ENCODE measurements around the gene PPP1R15B.

DNA sequence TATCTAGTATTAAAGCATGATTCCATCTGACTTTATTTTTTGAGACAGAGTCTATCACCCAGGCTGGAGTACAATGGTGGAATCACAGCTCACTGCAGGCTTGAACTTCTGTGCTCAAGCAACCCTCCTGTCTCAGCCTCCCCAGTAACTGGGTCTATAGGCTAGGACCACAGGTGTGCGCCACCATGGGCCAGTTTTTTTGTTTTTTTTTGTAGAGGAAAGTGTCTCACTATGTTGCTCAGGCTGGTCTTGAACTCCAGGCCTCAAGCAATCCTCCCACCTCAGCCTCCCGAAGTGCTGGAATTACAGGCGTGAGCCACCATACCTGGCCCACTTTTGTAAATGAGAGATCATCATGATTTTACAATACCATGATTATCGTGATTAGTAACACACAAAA lies 9.2 kb downstream of the PPP1R15B start:
- TF ChIP-seq, protein P1, sequence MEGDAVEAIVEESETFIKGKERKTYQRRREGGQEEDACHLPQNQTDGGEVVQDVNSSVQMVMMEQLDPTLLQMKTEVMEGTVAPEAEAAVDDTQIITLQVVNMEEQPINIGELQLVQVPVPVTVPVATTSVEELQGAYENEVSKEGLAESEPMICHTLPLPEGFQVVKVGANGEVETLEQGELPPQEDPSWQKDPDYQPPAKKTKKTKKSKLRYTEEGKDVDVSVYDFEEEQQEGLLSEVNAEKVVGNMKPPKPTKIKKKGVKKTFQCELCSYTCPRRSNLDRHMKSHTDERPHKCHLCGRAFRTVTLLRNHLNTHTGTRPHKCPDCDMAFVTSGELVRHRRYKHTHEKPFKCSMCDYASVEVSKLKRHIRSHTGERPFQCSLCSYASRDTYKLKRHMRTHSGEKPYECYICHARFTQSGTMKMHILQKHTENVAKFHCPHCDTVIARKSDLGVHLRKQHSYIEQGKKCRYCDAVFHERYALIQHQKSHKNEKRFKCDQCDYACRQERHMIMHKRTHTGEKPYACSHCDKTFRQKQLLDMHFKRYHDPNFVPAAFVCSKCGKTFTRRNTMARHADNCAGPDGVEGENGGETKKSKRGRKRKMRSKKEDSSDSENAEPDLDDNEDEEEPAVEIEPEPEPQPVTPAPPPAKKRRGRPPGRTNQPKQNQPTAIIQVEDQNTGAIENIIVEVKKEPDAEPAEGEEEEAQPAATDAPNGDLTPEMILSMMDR (IDR thresholded peaks at IDR 0.05; ENCODE audit: insufficient read depth, low read length) = no peak
- TF ChIP-seq SPI1 (IDR thresholded peaks at IDR 0.05; ENCODE audit: borderline replicate concordance, low read depth) (no peak), POLR2AphosphoS5 (IDR thresholded peaks at IDR 0.05; ENCODE audit: low read depth) (no peak)
- TF ChIP-seq, protein P2, sequence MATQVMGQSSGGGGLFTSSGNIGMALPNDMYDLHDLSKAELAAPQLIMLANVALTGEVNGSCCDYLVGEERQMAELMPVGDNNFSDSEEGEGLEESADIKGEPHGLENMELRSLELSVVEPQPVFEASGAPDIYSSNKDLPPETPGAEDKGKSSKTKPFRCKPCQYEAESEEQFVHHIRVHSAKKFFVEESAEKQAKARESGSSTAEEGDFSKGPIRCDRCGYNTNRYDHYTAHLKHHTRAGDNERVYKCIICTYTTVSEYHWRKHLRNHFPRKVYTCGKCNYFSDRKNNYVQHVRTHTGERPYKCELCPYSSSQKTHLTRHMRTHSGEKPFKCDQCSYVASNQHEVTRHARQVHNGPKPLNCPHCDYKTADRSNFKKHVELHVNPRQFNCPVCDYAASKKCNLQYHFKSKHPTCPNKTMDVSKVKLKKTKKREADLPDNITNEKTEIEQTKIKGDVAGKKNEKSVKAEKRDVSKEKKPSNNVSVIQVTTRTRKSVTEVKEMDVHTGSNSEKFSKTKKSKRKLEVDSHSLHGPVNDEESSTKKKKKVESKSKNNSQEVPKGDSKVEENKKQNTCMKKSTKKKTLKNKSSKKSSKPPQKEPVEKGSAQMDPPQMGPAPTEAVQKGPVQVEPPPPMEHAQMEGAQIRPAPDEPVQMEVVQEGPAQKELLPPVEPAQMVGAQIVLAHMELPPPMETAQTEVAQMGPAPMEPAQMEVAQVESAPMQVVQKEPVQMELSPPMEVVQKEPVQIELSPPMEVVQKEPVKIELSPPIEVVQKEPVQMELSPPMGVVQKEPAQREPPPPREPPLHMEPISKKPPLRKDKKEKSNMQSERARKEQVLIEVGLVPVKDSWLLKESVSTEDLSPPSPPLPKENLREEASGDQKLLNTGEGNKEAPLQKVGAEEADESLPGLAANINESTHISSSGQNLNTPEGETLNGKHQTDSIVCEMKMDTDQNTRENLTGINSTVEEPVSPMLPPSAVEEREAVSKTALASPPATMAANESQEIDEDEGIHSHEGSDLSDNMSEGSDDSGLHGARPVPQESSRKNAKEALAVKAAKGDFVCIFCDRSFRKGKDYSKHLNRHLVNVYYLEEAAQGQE (IDR thresholded peaks at IDR 0.05; ENCODE audit: insufficient replicate concordance, low read depth) = no peak
